ENCODE data around the gene TOLLIP. TPM values are rescaled to one million over a fixed set of nuclear protein-coding genes. Genes with fewer than 3 reads are reported as not detected.

Gene TOLLIP
- total and polyA plus RNA-seq, 9 donors = 14.1 to 60.8 (median 44.8) TPM

GRCh38 chr11:1356007-1356435, 46.6 kb upstream of the TOLLIP start:
- no peaks in the 10 kb centered on the region for H3K27me3 ChIP-seq
- 8 to 22% (median 9%) methylated on average over 14 of the region's 14 CpGs for WGBS, 3 donors
- no peaks in the 10 kb centered on the region for H3K9me3 ChIP-seq
- no peak for DNase-seq
- H3K4me1 ChIP-seq (ENCODE audit: insufficient read depth) = no peaks in the 10 kb centered on the region
- H3K27ac ChIP-seq = no peak overlapping the region
- H3K4me3 ChIP-seq = no peak overlapping the region
- H3K36me3 ChIP-seq = no peaks in the 10 kb centered on the region
- TF ChIP-seq CTCF (IDR thresholded peaks at IDR 0.05) = no peak
- TF ChIP-seq EP300 (IDR thresholded peaks at IDR 0.05) = no peak
- no peak for TF ChIP-seq POLR2A (IDR thresholded peaks at IDR 0.05)
- intact Hi-C loops (cut with DNase I) = no loop called here

- DNase-seq = no peak
- Histone ChIP-seq H3K9me3 (no peaks in the 10 kb centered on the region), H3K4me1 (ENCODE audit: insufficient read depth) (peaks cover 1% of the 10 kb centered on the region), H3K27me3 (no peaks in the 10 kb centered on the region), H3K36me3 (no peaks in the 10 kb centered on the region), H3K27ac (no peak overlapping the region), H3K4me3 (no peak overlapping the region)
- intact Hi-C loops (cut with DNase I) = no loop called here
- WGBS, 3 donors = 64 to 78% (median 75%) methylated on average over 32 of the region's 32 CpGs
- TF ChIP-seq EP300 (IDR thresholded peaks at IDR 0.05) (no peak), POLR2A (IDR thresholded peaks at IDR 0.05) (no peak), CTCF (IDR thresholded peaks at IDR 0.05) (no peak)
These were observed 44.9 kb upstream of the TOLLIP start for GRCh38 chr11:1354125-1354938.

- no peak for TF ChIP-seq EP300 (IDR thresholded peaks at IDR 0.05)
- no peak for TF ChIP-seq POLR2A (IDR thresholded peaks at IDR 0.05)
- no peak for TF ChIP-seq CTCF (IDR thresholded peaks at IDR 0.05)
- intact Hi-C loops (cut with DNase I) = no loop called here
- H3K4me3 ChIP-seq = no peak overlapping the region
- no peak for DNase-seq
- 82 to 84% (median 83%) methylated on average over 32 of the region's 32 CpGs for WGBS, 3 donors
- H3K27me3 ChIP-seq = no peaks in the 10 kb centered on the region
- no peaks in the 10 kb centered on the region for H3K36me3 ChIP-seq
- H3K4me1 ChIP-seq (ENCODE audit: insufficient read depth) = peaks cover 1% of the 10 kb centered on the region
- no peaks in the 10 kb centered on the region for H3K9me3 ChIP-seq
- no peak overlapping the region for H3K27ac ChIP-seq
These were observed 44.1 kb upstream of the TOLLIP start for GRCh38 chr11:1353383-1354124.

GRCh38 chr11:1352696-1353382, 43.4 kb upstream of the TOLLIP start:
- no peak overlapping the region for H3K27ac ChIP-seq
- WGBS, 3 donors = 76 to 86% (median 79%) methylated on average over 3 to 8 of the region's 8 CpGs
- no peaks in the 10 kb centered on the region for H3K27me3 ChIP-seq
- H3K4me1 ChIP-seq (ENCODE audit: insufficient read depth) = peaks cover 1% of the 10 kb centered on the region
- H3K36me3 ChIP-seq = no peaks in the 10 kb centered on the region
- no peak overlapping the region for H3K4me3 ChIP-seq
- H3K9me3 ChIP-seq = no peaks in the 10 kb centered on the region
- no peak for TF ChIP-seq POLR2A (IDR thresholded peaks at IDR 0.05)
- intact Hi-C loops (cut with DNase I) = no loop called here
- DNase-seq = peak in 1 of 5 donors; percentile 2

Measured in ovary (tissue), 9 donors.